Measurements from ENCODE around the gene ALPK3. TPM values are rescaled to one million over a fixed set of nuclear protein-coding genes. Genes with fewer than 3 reads are reported as not detected.

Gene ALPK3, protein sequence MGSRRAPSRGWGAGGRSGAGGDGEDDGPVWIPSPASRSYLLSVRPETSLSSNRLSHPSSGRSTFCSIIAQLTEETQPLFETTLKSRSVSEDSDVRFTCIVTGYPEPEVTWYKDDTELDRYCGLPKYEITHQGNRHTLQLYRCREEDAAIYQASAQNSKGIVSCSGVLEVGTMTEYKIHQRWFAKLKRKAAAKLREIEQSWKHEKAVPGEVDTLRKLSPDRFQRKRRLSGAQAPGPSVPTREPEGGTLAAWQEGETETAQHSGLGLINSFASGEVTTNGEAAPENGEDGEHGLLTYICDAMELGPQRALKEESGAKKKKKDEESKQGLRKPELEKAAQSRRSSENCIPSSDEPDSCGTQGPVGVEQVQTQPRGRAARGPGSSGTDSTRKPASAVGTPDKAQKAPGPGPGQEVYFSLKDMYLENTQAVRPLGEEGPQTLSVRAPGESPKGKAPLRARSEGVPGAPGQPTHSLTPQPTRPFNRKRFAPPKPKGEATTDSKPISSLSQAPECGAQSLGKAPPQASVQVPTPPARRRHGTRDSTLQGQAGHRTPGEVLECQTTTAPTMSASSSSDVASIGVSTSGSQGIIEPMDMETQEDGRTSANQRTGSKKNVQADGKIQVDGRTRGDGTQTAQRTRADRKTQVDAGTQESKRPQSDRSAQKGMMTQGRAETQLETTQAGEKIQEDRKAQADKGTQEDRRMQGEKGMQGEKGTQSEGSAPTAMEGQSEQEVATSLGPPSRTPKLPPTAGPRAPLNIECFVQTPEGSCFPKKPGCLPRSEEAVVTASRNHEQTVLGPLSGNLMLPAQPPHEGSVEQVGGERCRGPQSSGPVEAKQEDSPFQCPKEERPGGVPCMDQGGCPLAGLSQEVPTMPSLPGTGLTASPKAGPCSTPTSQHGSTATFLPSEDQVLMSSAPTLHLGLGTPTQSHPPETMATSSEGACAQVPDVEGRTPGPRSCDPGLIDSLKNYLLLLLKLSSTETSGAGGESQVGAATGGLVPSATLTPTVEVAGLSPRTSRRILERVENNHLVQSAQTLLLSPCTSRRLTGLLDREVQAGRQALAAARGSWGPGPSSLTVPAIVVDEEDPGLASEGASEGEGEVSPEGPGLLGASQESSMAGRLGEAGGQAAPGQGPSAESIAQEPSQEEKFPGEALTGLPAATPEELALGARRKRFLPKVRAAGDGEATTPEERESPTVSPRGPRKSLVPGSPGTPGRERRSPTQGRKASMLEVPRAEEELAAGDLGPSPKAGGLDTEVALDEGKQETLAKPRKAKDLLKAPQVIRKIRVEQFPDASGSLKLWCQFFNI (N-terminal part only)
- total RNA-seq = under 1 TPM; 0.05 TPM

DNA sequence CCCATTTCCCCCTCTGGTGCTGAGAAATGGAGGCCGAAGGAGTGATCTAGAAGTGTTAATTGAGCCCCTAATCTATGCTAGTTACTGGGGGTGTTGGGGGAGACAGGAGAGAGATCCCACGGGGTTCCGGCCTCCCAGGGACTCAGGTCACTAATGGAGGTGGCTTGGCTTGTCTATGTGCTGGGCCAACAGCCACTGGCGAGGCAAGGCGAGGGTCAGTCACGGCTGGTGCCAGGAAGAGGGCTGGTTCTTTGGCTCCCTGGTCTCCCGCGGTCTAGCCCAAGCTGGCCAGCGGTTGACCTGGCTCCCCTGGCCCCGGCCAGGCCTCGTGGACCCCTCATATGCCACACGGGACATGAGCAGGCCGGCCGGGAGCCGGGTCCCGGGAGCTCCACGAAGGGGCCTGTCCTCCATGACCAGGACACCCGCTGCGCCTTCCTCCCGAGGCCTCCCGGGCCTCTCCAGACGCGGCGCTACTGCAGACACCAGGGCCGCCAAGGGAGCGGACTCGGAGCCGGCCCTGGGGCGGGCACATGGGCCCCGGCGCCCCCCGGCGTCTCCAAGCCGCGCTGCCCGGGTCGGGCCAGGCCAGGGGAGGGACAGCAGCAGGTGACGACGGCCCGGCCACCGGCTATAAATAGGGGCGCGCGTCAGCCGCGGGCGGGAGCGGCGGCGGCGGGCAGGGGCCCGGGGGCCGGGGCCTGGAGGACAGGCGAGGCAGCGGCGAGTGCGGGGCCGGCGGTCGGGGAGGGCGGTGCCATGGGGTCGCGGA lies at the start of gene ALPK3:
ALPK3 (plus strand) TSS at position 663 of the 772 bp plus-strand sequence; CDS start at position 760, 97 bp downstream.
- H3K27me3 Mint-ChIP-seq = peaks cover 10% of the 10 kb centered on the region
- no peak within 1 kb of the TSS for H3K4me3 Mint-ChIP-seq
- ChIA-PET POLR2A (no interaction called here), CTCF (interaction anchor here (0.6 to 1.5 kb wide), 2 partner anchors 72 to 163 kb away, joined by 3 read pairs; no protein-coding TSS in a partner anchor)
- DNase-seq (no peak), ATAC-seq (no peak)
- no peak within 1 kb of the TSS for H3K27ac Mint-ChIP-seq
- peaks cover 10% of the 10 kb centered on the region for H3K4me1 Mint-ChIP-seq
- H3K9me3 Mint-ChIP-seq (ENCODE audit: low read depth) = no peaks in the 10 kb centered on the region
- H3K36me3 Mint-ChIP-seq (ENCODE audit: low read depth) = no peaks in the 10 kb centered on the region
- intact Hi-C loops (cut with DNase I, micrococcal nuclease) = loop anchor here in 1 of 2 experiments (10.0 kb wide), 1 partner anchor 232 kb away; no protein-coding TSS in a partner anchor

DNA sequence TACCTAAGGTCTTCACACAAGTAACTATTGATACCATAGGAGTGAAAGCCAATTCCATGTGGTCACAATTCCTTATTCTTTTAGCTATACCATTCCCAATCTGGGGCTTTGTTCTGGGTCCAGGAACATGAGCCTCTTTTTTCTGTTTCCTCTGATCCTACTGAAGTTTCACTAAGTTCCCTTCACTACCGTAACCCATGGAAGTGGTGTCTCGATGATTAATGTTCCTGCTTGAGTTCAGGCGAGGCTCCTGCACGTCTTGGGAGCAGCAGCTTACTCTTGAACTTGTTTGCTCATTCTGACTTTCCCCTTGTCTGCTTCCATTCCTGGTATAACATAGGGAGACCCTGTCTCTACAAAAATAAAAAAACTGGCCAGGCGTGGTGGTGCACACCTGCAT lies 45.1 kb upstream of the ALPK3 start:
- H3K27me3 Mint-ChIP-seq = no peaks in the 10 kb centered on the region
- H3K36me3 Mint-ChIP-seq (ENCODE audit: low read depth) = peaks cover 30% of the 10 kb centered on the region
- POLR2A ChIA-PET = no interaction called here
- CTCF ChIA-PET = interaction anchor here (1.2 kb wide), 1 partner anchor 69 kb away, joined by 4 read pairs; no protein-coding TSS in a partner anchor
- peaks cover 34% of the 10 kb centered on the region for H3K4me1 Mint-ChIP-seq
- H3K27ac Mint-ChIP-seq = no peak overlapping the region
- no peaks in the 10 kb centered on the region for H3K9me3 Mint-ChIP-seq (ENCODE audit: low read depth)
- DNase-seq = no peak
- intact Hi-C loops (cut with DNase I, micrococcal nuclease) = loop anchor here in 1 of 2 experiments (10.0 kb wide), 1 partner anchor 187 kb away; no protein-coding TSS in a partner anchor
- ATAC-seq = no peak
- no peak overlapping the region for H3K4me3 Mint-ChIP-seq

- ATAC-seq (no peak), DNase-seq (no peak)
- Mint-ChIP-seq H3K36me3 (ENCODE audit: low read depth) (peaks cover 26% of the 10 kb centered on the region), H3K9me3 (ENCODE audit: low read depth) (no peaks in the 10 kb centered on the region), H3K4me1 (peaks cover 34% of the 10 kb centered on the region), H3K27me3 (no peaks in the 10 kb centered on the region), H3K27ac (no peak overlapping the region), H3K4me3 (no peak overlapping the region)
- CTCF ChIA-PET = no interaction called here
- intact Hi-C loops (cut with DNase I, micrococcal nuclease) = loop anchor here in 1 of 2 experiments (10.0 kb wide), 1 partner anchor 188 kb away; no protein-coding TSS in a partner anchor
- POLR2A ChIA-PET = no interaction called here
Observed at GRCh38 chr15:84772467-84772866, 44.7 kb upstream of the ALPK3 start.

DNA sequence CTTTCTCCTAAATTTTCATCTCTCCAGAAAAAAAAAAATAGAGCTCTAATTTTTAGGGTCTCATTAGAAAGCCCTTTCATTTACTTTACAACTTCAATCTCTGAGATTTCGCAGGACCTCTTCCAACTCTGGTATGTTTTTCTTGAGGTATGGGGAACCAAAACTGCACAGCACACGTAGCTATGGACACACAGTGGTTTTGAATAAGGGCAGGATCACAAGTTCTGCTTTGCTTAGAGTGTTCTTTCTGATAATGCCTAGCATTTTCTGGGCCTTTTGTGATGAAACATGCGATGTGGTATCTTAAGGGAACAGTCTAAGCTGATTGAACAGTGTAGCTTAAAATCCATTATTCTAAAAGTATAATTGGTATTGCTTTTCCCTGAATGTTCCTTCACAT lies 43.4 kb upstream of the ALPK3 start:
- intact Hi-C loops (cut with DNase I, micrococcal nuclease) = loop anchor here in 1 of 2 experiments (2.0 to 10.0 kb wide), 2 partner anchors 17 to 189 kb away; no protein-coding TSS in a partner anchor
- H3K27me3 Mint-ChIP-seq = no peaks in the 10 kb centered on the region
- POLR2A ChIA-PET = no interaction called here
- H3K4me3 Mint-ChIP-seq = no peak overlapping the region
- peaks cover 32% of the 10 kb centered on the region for H3K4me1 Mint-ChIP-seq
- ATAC-seq (no peak), DNase-seq (no peak)
- CTCF ChIA-PET = interaction anchor here (0.5 to 1.8 kb wide), 4 partner anchors 10 to 145 kb away, joined by 3 to 6 read pairs (median 3); partner anchors contain the start of gene WDR73
- no peaks in the 10 kb centered on the region for H3K9me3 Mint-ChIP-seq (ENCODE audit: low read depth)
- no peak overlapping the region for H3K27ac Mint-ChIP-seq
- peaks cover 24% of the 10 kb centered on the region for H3K36me3 Mint-ChIP-seq (ENCODE audit: low read depth)

DNA sequence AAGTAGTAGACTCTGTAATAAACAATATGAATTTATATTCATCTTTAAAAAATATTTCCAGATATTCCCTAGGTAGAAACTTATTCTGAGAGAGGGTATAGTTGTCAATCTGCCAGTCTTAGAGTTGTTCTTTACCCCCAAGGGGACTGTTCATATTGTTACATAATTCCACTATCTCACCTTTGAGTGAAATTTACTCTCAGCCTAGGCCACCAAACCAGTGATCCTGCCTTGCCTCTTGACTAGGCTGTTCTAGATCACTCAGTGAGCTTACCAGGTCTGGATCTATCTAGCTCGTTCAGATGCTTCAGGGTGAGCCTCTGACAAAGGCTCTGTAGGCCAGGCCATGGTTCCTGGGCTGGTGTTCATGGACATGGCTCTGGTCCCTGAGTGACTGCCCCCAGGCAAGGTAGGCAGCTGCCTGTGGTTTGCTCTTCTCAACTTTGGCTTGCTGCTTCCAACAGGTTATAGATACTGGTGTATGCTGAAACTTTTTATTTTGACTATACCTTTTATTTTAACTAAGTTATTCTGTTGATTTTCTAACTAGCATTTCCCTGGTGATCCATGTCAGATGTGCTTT lies 41.2 kb upstream of the ALPK3 start:
- CTCF ChIA-PET = interaction anchor here (1.1 kb wide), 1 partner anchor 20 kb away, joined by 3 read pairs; no protein-coding TSS in a partner anchor
- H3K4me3 Mint-ChIP-seq = no peak overlapping the region

GRCh38 chr15:84778194-84778593 lies 39.0 kb upstream of the ALPK3 start:
- ChIA-PET CTCF (no interaction called here), POLR2A (no interaction called here)
- no peak overlapping the region for H3K4me3 Mint-ChIP-seq

More for the DNA sequence above, 41.2 kb upstream of the ALPK3 start:
- POLR2A ChIA-PET = no interaction called here
- DNase-seq (no peak), ATAC-seq (no peak)
- peaks cover 16% of the 10 kb centered on the region for H3K36me3 Mint-ChIP-seq (ENCODE audit: low read depth)
- intact Hi-C loops (cut with DNase I, micrococcal nuclease) = loop anchor here in 1 of 2 experiments (2.0 to 10.0 kb wide), 2 partner anchors 19 to 191 kb away; no protein-coding TSS in a partner anchor
- peak overlapping the region; percentile 29 for H3K27ac Mint-ChIP-seq
- peaks cover 18% of the 10 kb centered on the region for H3K4me1 Mint-ChIP-seq
- H3K9me3 Mint-ChIP-seq (ENCODE audit: low read depth) = no peaks in the 10 kb centered on the region
- H3K27me3 Mint-ChIP-seq = no peaks in the 10 kb centered on the region

DNA sequence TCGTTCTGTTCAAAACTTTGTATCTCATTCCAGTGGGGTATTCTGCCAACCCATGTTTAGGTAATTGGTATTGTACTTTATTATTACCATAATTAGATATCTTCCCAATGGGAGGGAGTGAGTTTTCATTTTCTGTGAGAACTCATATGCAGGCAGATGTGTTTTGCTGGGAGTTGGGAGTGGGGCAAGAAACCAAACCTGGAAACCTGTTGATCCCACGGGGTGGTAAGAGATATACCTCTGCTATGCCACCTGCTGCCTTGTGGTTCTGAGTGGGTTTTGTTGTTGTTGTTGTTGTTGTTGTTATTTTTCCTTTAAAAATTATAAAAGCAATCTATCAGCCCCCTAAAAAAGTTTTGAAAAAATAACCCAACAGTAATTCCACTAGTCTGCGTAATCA lies 36.7 kb upstream of the ALPK3 start:
- no peak for DNase-seq
- H3K4me3 Mint-ChIP-seq = no peak overlapping the region

More at GRCh38 chr15:84778194-84778593, 39.0 kb upstream of the ALPK3 start:
- H3K27me3 Mint-ChIP-seq = no peaks in the 10 kb centered on the region
- peaks cover 21% of the 10 kb centered on the region for H3K4me1 Mint-ChIP-seq
- intact Hi-C loops (cut with DNase I, micrococcal nuclease) = loop anchor here in 1 of 2 experiments (10.0 kb wide), 1 partner anchor 193 kb away; no protein-coding TSS in a partner anchor
- ATAC-seq = no peak
- no peak overlapping the region for H3K27ac Mint-ChIP-seq
- H3K36me3 Mint-ChIP-seq (ENCODE audit: low read depth) = peaks cover 19% of the 10 kb centered on the region
- DNase-seq = no peak
- no peaks in the 10 kb centered on the region for H3K9me3 Mint-ChIP-seq (ENCODE audit: low read depth)

DNA sequence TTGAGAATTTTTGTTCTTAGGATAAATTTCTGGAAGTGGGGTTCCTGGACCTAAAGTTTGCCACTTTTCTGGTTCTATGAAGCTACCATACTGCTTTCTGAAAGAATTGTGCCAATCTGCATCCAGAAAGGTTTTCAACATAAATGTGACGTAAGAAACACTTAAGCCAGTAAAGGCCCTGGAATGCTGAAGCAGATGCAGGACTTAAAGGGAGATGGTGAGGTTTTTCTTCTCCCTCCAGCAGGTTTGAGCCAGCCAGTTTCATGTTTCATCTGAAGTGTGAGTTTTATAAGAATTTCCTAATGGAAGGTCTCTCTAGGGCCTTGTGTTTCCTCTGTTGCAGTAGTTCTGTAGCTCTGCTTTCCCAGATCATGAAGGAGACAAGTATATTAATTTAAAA lies 35.7 kb upstream of the ALPK3 start:
- CTCF ChIA-PET = no interaction called here
- Mint-ChIP-seq H3K4me1 (peaks cover 47% of the 10 kb centered on the region), H3K27ac (peak overlapping the region; percentile 31), H3K4me3 (no peak overlapping the region), H3K27me3 (no peaks in the 10 kb centered on the region), H3K9me3 (ENCODE audit: low read depth) (no peaks in the 10 kb centered on the region), H3K36me3 (ENCODE audit: low read depth) (peaks cover 34% of the 10 kb centered on the region)
- no peak for ATAC-seq
- intact Hi-C loops (cut with DNase I, micrococcal nuclease) = no loop called here
- no peak for DNase-seq
- POLR2A ChIA-PET = no interaction called here

More for the DNA sequence above, 36.7 kb upstream of the ALPK3 start:
- intact Hi-C loops (cut with DNase I, micrococcal nuclease) = no loop called here
- Mint-ChIP-seq H3K4me1 (peaks cover 37% of the 10 kb centered on the region), H3K27me3 (no peaks in the 10 kb centered on the region), H3K9me3 (ENCODE audit: low read depth) (no peaks in the 10 kb centered on the region), H3K36me3 (ENCODE audit: low read depth) (peaks cover 29% of the 10 kb centered on the region), H3K27ac (no peak overlapping the region)
- POLR2A ChIA-PET = no interaction called here
- ATAC-seq = no peak
- CTCF ChIA-PET = no interaction called here

DNA sequence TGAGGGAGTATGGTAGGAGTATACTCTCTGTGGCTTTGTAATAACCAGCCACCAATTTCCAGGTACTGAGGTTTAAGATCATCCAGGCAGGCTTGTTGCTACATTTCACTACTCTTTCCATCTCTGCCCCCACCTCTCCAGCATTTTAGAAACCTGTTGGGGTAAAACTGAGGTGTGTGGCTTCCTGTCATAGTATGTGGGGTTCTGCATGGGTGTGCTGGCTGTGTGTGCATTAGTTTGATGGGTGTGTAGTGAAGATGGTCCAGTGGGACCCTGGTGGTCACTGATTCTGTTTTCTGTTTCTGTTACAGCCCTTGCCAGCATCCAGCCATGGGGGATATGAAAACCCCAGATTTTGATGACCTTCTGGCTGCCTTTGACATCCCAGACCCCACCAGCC lies 34.8 kb upstream of the ALPK3 start:
- intact Hi-C loops (cut with DNase I, micrococcal nuclease) = no loop called here
- peak overlapping the region; percentile 31 for H3K27ac Mint-ChIP-seq
- CTCF ChIA-PET = no interaction called here
- peaks cover 34% of the 10 kb centered on the region for H3K36me3 Mint-ChIP-seq (ENCODE audit: low read depth)
- peaks cover 47% of the 10 kb centered on the region for H3K4me1 Mint-ChIP-seq
- POLR2A ChIA-PET = no interaction called here
- H3K27me3 Mint-ChIP-seq = no peaks in the 10 kb centered on the region
- ATAC-seq (no peak), DNase-seq (no peak)
- no peak overlapping the region for H3K4me3 Mint-ChIP-seq
- H3K9me3 Mint-ChIP-seq (ENCODE audit: low read depth) = no peaks in the 10 kb centered on the region
